HG02623 (cell line): ENCODE measurements around the gene CCL7.
"Not testable (repeated sequence)": the region's sequence is repeated elsewhere in the genome, so short reads cannot be mapped to it uniquely, and the experiment has no call there.

Experiments
- ATAC-seq: cut with Tn5 transposase; IDR thresholded peaks from one replicate; pipeline ENCODE4 v1.9.1; 2021; ENCODE audit warnings: moderate library complexity; ENCODE audit not compliant: unreplicated experiment

Gene CCL7

DNA sequence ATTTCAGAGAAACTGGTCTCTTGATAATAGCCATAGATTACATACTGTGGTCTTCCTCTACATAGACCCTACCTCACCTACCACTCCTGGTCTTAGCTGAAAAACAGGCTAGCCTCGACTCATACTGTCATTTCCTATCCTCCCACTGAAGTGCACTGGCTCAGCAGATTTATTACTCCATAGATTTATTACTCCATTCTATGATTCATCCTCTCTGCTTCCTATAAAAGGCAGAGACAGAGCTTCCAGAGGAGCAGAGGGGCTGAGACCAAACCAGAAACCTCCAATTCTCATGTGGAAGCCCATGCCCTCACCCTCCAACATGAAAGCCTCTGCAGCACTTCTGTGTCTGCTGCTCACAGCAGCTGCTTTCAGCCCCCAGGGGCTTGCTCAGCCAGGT, at the start of gene CCL7:
TSS of gene CCL7 (plus strand) at position 253 of the 400 bp plus-strand sequence. CDS start at position 323, 70 bp downstream.
- no peak for ATAC-seq

GRCh38 chr17:34220752-34221395, 49.1 kb upstream of the CCL7 start:
- no peak for ATAC-seq

DNA sequence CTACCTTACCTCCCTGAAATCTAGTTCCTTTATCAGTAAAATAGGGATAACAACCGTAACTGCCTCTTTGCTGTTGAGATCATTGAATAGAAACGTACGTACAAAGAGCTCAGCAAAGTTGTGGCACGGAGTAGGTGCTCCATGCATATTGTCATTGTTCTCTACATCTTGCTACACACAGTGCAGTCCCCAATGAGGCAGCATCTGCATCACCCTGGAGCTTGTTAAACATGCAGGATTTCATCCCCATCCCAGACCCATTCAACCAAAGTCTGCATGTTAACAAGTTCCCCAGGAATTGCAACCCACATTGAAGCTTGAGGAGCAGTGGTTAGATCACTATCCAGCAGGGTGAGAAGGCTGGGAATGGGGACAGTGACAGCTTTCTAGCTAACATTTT, 48.6 kb upstream of the CCL7 start:
- ATAC-seq, result no peak

DNA sequence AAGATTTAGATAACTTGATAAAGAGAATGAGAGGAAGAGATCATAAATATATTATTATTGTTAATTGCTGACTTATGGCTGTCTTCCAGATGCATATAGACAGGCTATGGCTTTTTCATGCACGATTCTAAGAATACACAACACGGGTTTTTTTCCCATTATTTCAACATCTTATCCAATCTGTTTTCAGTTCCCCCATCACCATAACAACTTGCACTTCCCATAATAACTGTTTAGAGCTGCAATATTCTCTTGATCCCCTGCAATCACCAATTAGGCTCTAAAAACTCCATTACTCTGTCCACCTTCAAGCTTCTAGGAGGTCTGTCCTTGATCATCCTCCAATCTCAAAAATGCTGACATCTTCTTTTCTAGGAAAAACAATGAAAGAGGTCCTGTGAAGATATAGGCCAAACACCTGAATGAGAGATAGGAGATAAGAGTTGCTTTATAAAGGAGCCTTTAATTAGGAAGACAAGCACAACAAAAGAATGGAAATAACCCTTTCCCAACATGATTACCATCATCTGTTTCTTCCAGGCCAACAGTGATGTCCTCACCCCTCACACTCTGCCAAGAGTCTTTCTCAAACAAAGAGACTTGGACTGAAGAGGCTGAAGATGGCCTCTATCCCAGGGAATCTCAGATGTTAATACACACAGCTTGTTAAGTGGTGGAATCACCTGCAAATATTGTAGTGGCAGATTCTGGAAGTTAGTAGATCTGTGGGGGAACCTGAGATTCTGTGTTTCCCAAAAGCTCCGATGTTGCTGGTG, 47.1 kb upstream of the CCL7 start:
- ATAC-seq, result no peak

DNA sequence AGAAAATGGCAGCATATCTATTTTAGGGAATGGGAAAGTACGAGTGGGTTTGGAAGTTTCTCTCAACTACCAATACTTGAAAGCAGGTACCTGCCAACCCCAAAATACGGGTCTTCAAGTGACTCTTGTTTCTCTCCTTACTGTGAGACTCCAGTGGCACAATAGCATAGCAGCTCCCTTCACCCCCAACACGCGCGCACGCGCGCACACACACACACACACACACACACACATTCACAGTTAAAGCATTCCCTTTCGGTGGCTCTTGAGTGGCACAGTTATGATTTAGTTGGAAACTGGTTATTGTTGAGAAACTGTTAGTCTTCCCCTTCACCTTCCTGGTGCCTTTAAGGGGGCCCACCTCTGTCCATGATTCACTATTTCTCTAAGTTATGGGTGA, 45.0 kb upstream of the CCL7 start:
- ATAC-seq, result no peak

- no peak for ATAC-seq
These were observed 43.8 kb upstream of the CCL7 start for GRCh38 chr17:34226011-34226743.

GRCh38 chr17:34226744-34227034, 43.3 kb upstream of the CCL7 start:
- no peak for ATAC-seq

DNA sequence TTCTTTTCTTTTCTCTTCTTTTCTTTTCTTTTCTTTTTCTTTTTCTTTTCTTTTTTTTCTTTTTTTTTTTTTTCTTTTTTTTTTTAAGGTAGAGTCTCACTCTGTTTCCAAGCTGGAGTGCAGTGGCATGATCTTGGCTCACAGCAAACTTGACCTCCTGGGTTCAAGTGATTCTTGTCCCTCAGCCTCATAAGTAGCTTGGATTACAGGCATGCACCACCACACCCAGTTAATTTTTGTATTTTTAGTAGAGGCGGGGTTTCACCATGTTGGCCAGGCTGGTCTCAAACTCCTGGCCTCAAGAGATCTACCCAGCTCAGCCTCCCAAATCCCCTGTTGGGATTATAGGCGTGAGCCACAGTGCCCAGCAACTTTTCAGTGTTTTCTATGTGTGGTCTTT, 42.7 kb upstream of the CCL7 start:
- not testable (repeated sequence) for ATAC-seq

GRCh38 chr17:34227707-34228106, 42.3 kb upstream of the CCL7 start:
- ATAC-seq, result no peak

- no peak for ATAC-seq
These were observed 41.2 kb upstream of the CCL7 start for GRCh38 chr17:34228781-34229180.

GRCh38 chr17:34230342-34230741, 39.7 kb upstream of the CCL7 start:
- no peak for ATAC-seq

GRCh38 chr17:34234616-34235015, 35.4 kb upstream of the CCL7 start:
- no peak for ATAC-seq

DNA sequence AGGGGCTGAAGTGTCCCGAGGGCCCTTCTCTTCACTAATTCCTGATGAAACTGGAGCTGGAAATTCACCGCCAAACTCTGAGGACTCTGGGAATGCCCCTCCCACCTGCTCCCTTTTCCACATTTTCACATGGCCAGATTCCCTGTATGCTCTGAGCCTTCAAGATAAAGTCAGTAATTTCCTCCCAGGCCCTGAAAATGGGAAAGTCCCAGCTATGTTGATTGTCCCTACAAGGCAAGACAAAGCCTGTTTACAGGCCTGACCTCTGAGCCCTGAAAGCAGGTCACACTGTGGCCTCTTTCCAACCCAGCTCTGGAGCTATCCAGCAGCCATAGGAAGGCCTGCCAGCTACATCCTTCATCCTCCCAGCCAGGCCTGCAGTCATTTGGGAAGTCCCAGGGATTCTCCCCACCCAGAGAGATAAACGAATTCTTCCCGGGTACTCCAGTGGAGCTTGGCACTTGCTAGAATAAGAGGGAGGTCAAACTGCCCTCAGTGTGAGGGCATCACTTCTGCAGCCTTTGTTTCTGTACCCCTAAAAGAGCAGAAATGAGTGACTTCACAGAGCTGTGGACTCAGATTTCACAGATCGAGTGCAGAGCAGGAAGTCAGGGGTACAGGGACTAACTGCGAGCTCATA, 34.5 kb upstream of the CCL7 start:
- no peak for ATAC-seq

- ATAC-seq, result no peak
These were observed 33.6 kb upstream of the CCL7 start for GRCh38 chr17:34236281-34236892.

DNA sequence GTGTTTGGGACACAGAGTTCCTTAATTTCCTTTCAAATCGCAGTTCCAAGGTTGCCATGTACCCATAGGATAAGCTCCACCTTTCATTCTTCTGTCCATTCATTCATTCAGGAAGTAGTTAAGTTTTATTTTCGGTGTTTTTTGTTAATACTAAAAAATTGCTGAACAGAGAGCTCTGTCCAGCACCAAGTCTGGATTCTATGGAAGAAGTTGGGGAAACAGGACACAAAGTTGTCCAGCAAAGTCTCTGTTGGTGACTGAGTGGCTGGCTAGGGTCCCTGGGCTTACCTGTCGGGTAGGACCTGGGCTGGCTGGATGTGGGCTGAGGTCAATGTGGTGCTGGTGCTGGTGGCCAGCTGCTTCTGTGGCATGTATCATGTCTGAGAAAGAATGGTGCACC, 32.6 kb upstream of the CCL7 start:
- ATAC-seq, result no peak

- no peak for ATAC-seq
These were observed 29.0 kb upstream of the CCL7 start for GRCh38 chr17:34241062-34241461.

DNA sequence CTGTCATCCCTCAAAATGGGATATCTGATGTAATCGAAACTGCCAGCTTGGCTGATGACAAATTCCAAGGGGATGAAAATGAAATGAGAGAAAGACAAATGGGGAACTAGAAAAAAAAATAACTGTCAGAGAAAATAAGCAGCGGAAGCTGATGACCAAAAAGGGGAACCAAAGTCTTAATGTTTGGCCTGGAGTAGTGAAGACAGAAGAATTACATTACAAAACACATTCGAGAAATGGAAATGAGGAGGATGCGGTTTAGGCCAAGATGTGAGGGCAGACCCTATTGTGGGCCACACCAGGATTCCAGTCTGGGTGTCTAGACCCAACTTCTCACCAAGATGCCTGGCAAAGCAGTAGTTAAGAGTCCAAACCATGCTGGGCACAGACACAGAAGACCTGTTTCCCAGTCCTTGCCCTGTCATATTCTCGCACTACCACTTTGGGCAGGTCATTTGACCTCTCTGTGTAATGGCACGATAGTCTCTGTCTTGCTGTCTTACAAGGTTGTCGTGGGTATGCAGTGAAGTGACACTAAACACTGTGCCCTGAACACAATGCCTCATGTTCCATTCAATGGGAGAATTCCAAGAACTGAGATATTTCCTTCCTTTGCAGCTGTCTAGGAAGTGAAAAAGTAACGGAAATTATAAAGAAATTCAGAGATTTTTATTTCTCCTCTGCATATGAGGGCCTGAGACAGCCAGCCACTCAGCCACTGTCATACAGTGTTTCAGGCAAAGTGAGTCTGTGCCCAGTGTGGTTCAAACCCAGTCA, 27.2 kb upstream of the CCL7 start:
- no peak for ATAC-seq

DNA sequence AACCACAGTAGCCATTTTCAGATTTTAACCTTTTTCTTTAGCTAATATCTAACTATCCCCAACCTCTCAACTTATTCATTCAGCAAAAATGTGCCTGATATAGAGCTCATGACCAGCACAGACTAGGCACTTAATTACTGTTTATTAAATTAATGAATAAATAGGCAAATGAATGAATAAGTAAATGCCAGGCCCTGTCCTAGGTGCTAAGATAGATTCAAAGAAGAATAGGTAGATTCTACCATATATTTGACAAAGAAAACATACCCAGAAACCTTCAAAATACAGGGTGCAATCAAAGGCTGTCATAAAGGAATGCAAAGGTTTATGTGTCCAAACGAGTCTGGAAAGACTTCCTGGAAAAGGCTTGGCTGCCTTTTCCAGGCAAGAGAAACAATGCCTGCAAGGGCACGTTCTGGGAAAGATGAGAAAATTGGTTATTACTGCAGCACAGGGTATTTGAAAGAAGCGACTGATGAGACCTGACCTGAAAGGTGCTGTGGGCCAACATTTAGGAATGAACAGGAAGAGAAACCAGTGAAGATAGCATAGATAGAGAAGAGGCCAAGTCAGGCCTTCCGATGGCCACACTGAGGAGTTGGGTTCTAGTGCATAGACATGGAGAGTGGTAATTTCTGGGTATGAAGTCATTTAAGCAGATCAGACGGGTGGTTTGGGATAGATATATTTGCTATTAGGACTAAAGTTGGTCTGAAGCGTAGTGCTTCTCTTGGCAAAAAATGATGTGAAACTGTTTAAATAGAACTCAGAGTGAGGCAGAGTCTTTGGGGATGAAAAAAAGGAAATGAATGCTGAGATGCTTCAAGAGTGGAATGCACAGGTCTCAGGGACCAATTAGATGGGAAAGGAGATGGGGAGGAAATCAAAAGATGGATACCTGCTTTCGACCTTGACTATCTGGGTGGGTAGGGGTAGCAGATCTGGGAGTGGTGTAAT, 26.4 kb upstream of the CCL7 start:
- no peak for ATAC-seq

DNA sequence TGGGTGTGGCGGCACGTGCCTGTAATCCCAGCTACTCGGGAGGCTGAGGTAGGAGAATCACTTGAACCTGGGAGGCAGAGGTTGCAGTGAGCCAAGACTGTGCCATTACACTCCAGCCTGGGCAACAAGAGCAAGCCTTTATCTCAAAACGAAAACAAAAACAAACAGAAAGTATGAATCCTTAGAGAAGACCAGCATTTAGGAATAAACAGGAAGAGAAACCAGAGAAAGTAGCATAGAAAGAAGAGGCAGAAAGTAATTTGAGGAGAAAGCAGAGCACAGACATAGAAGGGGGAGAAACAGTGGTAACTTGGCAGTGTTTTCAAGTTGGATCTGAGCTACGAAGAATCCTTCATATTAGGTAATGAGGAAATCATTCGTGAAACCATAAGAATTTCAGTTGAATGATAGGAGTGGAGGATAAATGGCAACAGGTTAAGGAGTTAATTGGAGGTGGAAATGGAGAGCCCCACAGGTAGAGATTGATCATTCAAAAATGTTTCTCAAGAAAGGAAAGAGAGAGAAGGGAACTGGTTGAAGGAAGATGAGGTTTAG, 24.6 kb upstream of the CCL7 start:
- no peak for ATAC-seq
